OCI-LY7 (cell line): ENCODE results near the gene IDI2.

ENCODE experiments used
- EZH2phosphoT487 ChIP-seq: fragments of 200-600 bp; sonication (generic); IDR thresholded peaks from 2 replicates; pipeline ENCODE4 v1.6.1; 2018; ENCODE audit warnings: low read depth, borderline replicate concordance, mild to moderate bottlenecking, mixed run types, antibody characterized with exemption, low read length, moderate library complexity, mixed read lengths
- TF ChIP-seq, protein P1 (sequence below): fragments of 200-600 bp; sonication (generic); conservative IDR thresholded peaks from 2 replicates; pipeline ENCODE4 v1.5.1; 2014; ENCODE audit warnings: mild to moderate bottlenecking, antibody characterized with exemption, low read length, moderate library complexity, mixed read lengths

GRCh38 chr10:1057106-1057657, 31.5 kb upstream of the IDI2 start:
- TF ChIP-seq, protein P1, sequence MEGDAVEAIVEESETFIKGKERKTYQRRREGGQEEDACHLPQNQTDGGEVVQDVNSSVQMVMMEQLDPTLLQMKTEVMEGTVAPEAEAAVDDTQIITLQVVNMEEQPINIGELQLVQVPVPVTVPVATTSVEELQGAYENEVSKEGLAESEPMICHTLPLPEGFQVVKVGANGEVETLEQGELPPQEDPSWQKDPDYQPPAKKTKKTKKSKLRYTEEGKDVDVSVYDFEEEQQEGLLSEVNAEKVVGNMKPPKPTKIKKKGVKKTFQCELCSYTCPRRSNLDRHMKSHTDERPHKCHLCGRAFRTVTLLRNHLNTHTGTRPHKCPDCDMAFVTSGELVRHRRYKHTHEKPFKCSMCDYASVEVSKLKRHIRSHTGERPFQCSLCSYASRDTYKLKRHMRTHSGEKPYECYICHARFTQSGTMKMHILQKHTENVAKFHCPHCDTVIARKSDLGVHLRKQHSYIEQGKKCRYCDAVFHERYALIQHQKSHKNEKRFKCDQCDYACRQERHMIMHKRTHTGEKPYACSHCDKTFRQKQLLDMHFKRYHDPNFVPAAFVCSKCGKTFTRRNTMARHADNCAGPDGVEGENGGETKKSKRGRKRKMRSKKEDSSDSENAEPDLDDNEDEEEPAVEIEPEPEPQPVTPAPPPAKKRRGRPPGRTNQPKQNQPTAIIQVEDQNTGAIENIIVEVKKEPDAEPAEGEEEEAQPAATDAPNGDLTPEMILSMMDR, result no peak
- TF ChIP-seq EZH2phosphoT487, result no peak
